HG03571 (cell line): Measurements from ENCODE around the gene LCP2.

Experiments used
- ATAC-seq: cut with Tn5 transposase; IDR thresholded peaks from one replicate; pipeline ENCODE4 v1.9.1; 2021; ENCODE audit not compliant: unreplicated experiment

The LCP2 gene

DNA sequence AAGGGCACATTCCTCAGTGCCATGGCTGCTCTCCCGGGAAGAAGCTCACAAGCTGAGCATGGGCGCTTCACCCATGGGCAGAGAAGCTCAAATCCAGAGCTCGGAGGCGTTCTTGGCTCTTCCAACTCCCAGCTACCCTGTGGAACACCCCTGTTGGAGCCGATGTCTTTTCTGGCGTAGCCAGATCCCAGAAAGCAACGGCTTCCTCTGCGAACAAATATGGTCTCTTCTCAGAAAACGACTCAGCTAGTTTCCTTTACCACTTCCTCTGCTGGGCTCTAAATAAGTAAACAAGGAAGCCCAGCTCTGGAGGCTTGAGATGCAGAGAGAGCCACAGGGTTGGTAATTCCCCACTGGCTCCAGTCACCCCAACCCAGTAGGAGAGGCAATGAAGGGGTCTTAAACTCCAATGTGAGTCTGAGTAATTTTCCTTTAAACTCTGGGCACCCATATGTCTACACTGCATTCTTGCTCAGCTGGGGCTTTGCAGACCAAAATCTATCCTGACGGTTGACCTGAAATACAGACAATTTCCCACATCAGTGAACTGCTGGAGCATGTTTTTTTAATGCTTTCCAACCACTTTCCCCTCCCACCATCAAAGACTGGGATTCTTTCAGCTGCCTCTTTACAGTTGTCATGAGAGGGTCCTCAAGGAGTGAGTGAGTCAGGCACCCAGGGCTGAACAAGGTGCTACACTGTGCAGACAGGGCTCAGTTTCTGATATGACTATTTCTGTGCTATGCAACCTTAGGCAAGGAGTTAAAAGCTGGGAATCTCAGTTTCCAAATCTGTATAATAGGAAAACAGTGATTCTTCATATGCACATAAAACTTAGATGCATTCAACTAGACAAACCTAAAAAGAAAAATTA is at the start of gene LCP2:
LCP2 (minus strand) TSS at position 189 of the 874 bp plus-strand sequence; CDS start at position 23, 166 bp downstream.
- ATAC-seq, result peak; percentile 47

DNA sequence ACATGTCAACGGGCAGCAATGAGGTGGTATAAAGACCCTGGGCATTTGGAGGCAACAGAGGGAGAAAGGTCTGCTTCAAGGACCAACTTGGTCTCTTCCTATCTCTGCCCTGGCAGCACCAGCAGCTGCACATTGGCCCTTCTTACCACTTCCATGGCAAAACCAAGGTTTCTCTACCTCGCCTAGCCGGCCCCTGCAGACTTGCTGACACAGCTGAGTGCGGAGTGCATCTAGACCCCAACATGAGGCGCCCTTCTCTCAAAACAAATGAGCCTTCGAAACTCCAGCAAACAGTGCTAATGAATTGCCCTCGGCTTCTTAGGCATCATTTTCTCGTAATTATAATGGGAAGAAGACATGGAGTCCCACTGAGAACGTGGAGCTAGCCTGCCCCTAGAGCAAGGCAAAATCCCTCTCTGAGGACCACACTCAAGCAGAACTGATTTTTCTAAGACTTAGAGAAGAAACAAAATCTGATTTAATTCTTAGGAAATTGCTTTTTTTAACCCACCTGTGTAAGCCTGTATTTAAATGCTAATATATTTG is 49.5 kb upstream of the LCP2 start:
- ATAC-seq, result no peak

DNA sequence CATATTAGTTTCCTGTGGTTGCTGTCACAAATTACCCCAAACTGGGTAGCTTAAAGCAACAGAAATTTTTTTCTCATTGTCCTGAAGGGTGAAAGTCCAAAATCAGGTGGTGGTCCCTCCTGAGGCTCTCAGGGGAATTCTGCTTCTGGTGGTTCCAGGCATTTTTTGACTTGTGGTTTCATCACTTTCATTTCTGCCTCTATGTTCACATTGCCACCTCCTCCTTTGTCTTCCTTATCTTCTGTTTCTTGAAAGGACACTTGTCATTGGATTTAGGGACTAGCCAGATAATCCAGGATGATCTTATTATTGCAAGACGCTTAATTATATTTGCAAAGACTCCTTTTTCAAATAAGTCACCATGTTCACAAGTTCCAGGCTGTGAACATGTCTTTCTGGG is 48.4 kb upstream of the LCP2 start:
- no peak for ATAC-seq

DNA sequence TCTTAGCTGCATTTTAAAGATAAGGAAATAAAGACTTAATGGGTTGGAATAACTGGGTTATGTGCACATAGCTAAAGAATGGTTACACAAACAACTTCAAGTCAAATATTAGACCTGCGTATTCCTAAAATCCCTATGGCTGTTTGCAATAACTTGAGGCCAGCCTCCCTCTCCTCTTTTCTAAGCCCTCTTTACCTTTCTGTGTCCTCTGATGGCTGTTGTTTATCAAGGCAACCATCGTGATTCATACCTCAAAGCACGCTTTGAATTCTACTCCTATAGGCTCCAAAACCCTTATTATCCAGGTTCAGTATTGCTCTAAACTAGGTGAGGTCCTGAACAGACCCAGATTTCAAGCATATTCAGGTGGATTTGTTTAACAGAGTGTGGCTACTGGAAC is 45.6 kb upstream of the LCP2 start:
- no peak for ATAC-seq

DNA sequence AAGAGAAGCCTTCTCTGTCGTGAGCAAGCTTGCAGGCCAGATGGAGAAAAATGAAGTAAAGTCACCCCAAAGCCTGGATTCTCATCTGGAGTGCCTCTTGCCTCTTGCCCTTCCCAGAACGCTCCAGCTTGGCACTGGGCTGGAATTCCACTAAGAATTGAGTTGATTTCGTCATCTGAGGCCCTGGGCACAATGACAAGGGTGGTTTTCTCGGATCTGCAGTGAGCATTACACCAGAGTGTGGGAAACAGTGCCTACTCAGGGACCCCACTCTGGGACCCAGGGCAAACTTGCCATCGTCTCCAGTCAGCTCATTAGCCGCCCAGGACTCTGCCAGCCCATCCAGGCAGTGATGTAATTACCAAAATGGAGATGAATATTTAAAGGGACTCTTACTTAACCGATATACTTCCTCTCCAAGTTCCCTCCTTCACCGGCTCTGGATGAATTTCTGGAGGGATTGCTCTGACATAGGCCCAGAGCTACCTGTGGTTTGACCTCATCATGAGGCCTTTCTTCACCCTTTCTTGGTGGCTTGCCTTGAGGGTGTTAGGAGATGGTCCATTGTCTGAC is 44.7 kb upstream of the LCP2 start:
- ATAC-seq, result no peak

DNA sequence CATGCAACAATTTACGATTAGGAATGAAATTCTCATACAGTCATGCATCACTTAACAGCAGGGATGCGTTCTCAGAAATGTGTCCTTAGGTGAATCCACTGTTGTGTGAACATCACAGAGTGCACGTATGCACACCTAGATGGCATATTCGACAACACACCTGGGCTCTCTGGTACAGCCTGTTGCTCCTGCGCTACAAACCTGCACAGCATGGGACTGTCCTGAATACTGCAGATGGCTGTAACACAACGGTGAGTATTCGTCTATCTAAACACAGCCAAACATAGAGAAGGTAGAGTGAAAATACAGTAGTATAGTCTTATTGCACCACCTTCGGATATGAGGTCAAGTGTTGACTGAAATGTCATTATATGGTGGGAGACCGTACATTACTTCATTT is 44.0 kb upstream of the LCP2 start:
- ATAC-seq, result no peak

DNA sequence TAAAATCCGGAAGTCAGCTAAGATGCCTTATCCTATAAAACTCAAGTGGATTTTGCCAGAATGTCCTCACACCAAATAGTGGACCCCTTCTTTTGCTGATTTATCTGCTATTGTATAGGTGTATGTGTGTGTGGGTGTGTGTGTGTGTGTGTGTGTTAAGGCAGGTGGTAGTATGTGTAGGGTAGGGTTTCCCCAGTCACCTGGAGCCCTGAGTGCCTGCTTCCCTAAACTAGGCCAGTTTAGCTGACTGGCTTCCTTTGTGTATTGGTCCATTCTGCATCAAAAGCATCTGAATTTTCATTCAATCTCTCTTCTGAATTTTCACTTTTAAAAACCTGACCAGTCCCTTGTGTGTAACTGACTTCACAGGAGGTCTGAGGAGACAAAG is 42.2 kb upstream of the LCP2 start:
- ATAC-seq, result no peak

DNA sequence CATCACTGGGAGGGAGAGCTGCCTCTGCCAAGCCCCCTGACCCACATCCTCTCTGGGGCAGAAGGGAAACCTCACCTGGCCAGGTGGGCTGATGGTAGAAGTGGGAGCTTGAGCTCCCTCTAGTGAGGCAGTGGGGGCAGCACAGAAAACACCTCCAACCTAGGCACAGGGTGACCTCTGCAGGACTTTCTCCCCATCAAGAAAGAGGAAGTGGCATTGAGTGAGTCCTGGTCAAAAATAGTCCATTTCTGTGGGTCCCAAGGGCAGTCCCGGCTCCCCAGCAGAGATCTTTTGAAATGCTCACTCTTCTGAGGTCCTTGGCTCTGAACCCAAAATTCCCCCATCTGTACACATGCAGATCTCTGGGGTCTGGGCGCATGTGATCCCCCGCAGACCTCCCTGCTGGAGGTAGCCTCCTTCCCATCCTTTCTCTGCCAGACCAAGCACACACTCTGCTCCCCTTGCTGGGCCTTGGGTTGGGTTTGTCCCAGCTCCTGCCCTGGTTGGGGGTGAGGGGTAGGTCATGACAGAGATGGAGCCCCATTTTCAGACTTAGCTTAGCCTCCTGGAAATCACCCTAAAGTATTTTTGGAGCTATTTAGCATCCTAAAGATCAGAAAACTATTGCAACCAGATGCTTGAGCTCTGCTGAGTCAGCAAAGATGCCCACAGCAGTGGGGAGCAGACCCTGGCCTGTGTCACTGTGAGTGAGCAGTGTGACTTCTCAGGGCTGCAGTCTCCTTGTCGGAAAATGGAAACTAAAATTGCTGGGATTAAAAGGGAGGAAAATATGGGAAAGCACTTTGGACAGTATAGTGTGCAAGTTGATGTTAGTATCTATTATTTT is 41.6 kb upstream of the LCP2 start:
- ATAC-seq, result peak; percentile 90

DNA sequence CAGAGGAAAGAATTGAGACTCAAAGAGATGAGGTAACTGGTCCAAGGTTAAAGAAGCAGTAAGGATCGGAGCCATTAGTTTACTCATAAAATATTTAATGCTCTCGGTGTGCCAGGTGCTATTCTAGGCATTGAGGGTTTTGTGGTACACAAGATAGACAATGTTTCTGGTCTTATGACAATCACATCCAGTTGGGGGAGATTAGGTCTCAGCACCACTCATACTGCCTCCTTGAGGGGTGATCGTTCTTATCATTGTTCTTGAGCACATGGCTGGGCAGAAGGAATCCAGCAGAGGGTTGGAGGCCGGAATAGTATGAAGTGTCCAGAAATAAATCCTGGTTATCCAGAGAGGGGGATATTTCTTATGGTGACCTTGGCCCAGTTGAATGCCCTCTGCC is 40.7 kb upstream of the LCP2 start:
- no peak for ATAC-seq

DNA sequence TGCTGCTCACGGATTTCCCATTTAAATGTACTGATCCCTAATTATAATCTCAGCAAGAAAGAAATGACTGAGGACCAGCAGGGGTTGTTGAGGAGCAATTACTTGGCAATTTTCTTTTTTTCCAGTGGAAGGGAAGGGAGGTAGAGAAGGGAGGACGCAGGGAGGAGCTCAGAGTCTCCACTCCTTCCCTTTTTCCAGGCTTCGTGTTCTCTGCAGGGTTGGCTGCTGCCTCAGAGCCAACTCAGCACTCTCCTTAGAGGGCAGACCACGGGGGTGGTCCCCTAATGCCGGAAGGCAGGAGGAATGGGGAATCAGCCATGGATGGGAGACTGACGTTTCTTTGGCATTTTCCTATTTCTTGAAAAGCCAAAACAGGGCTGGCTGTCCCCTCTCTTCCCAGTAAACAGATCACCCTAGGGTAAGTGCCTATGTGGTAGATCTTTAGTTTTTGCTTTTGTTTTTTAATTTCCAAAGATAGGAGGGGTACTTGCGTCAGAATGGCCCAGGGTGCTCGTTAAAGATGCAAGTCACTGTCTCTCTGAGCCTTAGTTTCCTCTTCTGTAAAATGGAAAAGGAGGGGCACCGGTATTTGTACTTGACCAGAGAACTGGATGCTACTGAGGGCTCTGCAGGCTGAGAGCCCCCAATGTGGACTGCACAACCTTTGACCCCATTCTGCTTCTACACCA is 39.6 kb upstream of the LCP2 start:
- no peak for ATAC-seq

DNA sequence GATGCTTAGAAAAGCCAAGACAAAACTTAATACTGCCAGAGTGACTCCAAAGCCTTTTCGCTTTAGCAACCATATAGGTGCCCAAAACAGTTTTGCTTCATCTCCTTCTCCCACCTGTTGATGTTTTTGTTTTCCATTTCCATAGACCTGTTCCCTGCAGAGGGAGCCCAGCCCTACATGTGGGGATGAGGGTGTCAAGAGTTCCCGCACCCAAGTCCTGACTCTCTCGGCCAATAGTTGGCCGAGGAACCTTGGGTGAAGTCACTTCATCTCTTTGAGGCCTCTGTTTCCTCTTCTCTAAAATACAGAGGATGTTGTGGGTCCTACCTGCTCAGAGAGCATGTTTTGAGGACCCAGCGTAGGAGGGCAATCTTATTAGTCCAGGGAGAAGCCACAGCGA is 38.5 kb upstream of the LCP2 start:
- ATAC-seq, result no peak

DNA sequence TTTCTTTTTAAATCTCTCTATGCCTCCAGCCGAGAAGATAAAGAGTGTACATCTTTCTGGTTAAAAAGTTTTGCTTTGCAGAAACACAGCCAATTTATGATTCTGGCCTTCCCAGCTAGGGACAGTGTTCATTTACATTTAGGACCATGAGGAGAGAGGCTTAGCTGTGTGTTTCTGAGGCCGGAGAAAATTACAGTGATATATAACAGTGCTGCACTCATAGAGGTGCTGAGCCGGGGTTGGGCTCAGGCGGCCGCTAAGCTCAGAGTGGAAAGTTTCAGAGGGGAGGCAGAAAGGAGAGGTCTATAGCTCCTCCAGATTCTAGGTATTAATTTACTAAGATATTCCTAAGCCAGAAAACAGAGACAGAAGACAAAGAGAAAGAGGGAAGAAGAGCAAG is 37.0 kb upstream of the LCP2 start:
- ATAC-seq, result no peak

DNA sequence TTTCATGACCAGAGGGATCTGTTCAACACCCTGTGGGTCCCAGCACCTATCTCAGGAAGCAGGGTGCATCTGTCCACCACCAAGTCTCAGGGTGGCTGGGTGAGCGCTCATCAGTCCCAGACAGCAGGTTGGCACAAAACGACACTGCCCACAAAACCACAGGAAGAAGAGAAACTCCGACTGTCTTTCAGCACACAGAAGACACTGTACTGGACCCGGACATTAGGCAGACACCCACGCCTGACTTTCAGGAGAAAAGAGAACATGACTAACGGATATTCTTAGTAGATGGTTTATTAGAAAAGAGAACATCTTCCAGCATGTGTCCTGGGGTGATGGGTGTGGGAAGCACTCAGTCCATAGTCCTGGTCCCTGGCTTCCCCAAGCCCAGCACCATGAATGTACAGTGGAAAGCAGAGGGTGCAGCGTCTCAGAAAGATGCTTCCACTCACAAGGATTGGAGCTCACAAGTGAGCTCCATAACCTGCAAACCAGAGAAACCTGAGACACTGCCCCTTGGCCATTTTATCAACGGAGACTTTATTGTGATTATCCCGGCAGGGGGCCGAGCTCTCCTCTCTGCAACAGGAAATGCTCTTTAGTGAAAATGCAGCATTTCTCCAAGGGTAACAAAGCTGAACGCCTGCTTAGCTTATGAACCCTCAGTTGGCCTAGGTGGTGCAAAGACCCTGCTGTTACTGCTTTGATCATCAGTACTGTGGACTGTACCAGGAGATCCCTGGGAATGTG is 35.8 kb upstream of the LCP2 start:
- peak; percentile 52 for ATAC-seq

DNA sequence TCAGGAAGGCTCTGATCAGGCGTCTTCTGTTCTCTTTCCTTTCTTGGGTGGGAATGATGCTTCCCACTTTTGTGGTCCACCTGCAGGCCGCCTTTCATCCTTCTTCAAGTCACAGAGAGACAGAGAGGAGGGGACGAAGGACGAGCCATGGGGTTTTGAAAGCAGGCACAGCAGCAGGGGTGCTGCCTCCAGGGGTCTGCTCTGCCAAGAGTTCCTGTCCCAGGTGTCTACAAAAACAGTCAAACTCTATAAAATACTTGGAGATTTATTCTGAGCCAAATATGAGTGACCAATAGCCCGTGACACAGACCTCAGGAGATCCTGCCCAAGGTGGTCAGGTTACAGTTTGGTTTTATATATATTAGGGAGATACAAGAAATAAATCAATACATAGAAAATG is 34.5 kb upstream of the LCP2 start:
- ATAC-seq, result no peak

DNA sequence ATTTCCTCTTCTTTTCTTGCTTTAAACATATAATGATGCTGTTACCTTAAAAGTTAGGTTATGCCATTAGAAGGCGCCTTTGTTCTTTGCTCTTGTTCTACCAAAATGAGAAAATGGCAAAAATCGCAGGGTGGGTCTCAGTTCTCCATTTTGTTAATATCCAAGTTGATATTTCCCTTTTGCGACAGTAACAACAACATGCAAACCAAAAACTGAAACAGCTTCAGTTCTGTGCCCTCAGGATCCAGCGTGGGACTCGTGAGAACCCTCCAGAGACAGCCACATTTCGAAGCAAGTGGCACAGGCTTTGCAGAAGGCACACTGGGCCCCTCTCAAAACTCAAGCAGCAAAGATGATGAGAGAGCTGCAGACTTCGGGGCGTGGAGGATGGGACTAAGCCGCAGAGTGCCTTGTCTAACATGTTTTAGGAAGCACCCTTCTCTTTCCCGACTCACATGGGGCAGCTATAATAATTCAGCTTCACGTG is 33.0 kb upstream of the LCP2 start:
- ATAC-seq, result no peak

DNA sequence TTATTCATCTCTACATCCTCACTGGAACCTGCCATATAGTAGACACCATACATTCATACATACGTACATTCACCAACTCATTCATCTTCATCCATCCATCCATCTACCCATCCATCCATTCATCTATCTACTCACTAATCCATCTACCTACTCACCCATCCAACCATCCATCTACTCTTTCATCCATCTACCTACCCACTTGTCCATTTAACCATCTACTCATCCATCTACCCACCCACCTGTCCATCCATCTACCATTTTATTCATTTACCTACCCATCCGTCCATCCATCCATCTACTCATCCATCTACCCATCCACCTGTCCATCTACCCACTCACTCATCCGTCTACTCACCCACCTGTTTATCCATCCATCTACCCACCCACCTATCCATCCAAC is 31.9 kb upstream of the LCP2 start:
- ATAC-seq, result no peak

DNA sequence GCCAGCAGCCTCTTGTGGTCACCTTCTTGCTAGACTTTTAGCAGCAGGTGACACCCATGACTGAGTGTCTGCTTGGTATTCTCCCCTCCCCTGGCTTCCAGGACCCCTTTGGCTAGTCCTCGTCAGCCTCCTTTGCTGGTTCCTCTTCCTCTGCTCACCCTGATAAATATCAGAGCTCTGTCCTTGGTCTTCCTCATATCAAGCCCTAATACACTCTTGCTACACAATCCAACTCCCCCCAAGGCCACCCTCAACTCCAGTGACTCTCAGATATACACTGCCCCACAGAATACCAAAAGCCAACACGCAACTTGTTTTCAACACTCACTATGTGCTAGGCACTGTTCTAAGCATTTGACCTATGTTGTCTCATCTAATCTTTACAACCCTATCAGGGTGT is 30.3 kb upstream of the LCP2 start:
- no peak for ATAC-seq

DNA sequence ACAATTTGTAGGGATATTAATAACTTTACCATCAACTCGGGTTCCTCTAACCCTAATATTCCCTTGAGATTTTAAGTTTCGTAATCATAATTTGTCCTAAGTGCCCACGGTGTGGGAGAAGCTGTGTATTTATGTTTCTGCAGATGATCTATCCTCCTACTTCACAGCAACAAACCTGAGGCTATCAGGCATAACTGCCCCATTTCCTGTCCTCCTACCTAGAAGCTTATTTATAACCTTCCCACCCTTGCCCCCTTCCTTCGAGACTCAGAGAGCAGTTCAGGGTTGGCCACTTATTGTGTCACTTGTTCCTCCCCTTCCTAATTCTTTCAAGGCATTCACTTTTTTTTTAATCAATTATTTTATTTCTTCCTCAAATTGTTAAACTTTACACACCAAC is 29.6 kb upstream of the LCP2 start:
- ATAC-seq, result peak; percentile 33

DNA sequence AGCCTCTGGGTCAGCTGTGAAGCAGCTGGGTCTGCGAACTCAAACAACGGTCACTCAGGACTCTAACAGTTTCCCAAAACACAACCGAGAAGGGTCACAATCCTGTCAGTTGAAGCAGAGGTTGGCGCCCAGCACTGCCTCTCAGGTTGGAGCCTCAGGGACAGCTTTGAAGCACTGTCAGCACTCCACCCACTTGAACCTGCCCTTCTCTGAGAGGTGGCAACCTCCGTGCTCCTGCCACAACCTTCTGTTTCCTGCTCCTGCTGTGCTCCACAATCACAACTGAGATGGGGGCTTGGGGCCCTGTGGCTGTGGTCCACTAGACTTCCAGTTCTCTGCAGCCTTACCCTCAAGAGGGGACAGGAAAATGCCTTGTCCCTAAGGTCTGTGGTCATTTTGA is 21.7 kb upstream of the LCP2 start:
- no peak for ATAC-seq

DNA sequence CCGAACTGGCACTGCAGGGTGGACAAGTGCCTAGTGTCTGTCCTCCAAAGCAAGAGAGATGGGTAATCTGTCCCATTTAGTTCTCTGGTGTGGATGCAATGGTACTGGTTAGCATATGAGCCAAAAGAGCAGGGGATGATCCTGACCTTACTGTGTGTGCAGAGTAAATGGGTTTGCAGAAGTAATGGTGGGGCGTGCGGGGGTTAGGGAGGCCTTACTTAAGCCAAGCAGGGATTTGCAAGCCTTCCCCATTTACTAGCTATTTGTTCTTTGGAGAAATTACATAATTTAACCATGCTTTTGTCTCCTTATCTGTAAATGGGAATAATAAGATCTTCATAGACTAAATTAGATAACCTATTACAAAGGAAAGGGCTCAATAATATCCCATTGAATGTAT is 19.9 kb upstream of the LCP2 start:
- ATAC-seq, result no peak
